Measurements from ENCODE around the gene UMPS.

Gene UMPS

GRCh38 chr3:124763206-124763605 lies 33.0 kb downstream of the UMPS start:
- DNase-seq (ENCODE audit: low spot score): no peak

GRCh38 chr3:124763644-124764358 lies 33.5 kb downstream of the UMPS start:
- no peak for DNase-seq (ENCODE audit: low spot score)
- no peak for FAIRE-seq

More at GRCh38 chr3:124763206-124763605, 33.0 kb downstream of the UMPS start:
- FAIRE-seq: no peak

- DNase-seq (ENCODE audit: low spot score): no peak
- no peak for FAIRE-seq
Observed at GRCh38 chr3:124764746-124765145, 34.5 kb downstream of the UMPS start.

GRCh38 chr3:124765197-124765840 lies 35.1 kb downstream of the UMPS start:
- FAIRE-seq: no peak
- DNase-seq (ENCODE audit: low spot score): no peak

GRCh38 chr3:124766113-124767095 lies 36.2 kb downstream of the UMPS start:
- DNase-seq (ENCODE audit: low spot score) (no peak), FAIRE-seq (no peak)

- no peak for FAIRE-seq
- DNase-seq (ENCODE audit: low spot score): no peak
Observed at GRCh38 chr3:124767264-124767663, 37.0 kb downstream of the UMPS start.

GRCh38 chr3:124767691-124768090 lies 37.4 kb downstream of the UMPS start:
- no peak for FAIRE-seq
- no peak for DNase-seq (ENCODE audit: low spot score)

GRCh38 chr3:124768812-124769211 lies 38.6 kb downstream of the UMPS start:
- FAIRE-seq (peak; percentile 13), DNase-seq (ENCODE audit: low spot score) (peak; percentile 72)

- DNase-seq (ENCODE audit: low spot score) (no peak), FAIRE-seq (no peak)
Observed at GRCh38 chr3:124769462-124769861, 39.2 kb downstream of the UMPS start.

- peak; percentile 52 for DNase-seq (ENCODE audit: low spot score)
- no peak for FAIRE-seq
Observed at GRCh38 chr3:124770336-124771082, 40.3 kb downstream of the UMPS start.

- no peak for FAIRE-seq
Observed at GRCh38 chr3:124771083-124771445, 40.8 kb downstream of the UMPS start.

GRCh38 chr3:124772081-124772831 lies 42.0 kb downstream of the UMPS start:
- peak; percentile 50 for FAIRE-seq
- no peak for DNase-seq (ENCODE audit: low spot score)

More at GRCh38 chr3:124771083-124771445, 40.8 kb downstream of the UMPS start:
- no peak for DNase-seq (ENCODE audit: low spot score)

- peak; percentile 92 for FAIRE-seq
- no peak for DNase-seq (ENCODE audit: low spot score)
Observed at GRCh38 chr3:124773351-124774326, 43.4 kb downstream of the UMPS start.

- no peak for FAIRE-seq
Observed at GRCh38 chr3:124774327-124774718, 44.1 kb downstream of the UMPS start.

GRCh38 chr3:124774841-124775402 lies 44.7 kb downstream of the UMPS start:
- FAIRE-seq (peak; percentile 66), DNase-seq (ENCODE audit: low spot score) (no peak)

More at GRCh38 chr3:124774327-124774718, 44.1 kb downstream of the UMPS start:
- DNase-seq (ENCODE audit: low spot score): peak; percentile 93

- FAIRE-seq (no peak), DNase-seq (ENCODE audit: low spot score) (no peak)
Observed at GRCh38 chr3:124775877-124776276, 45.6 kb downstream of the UMPS start.

GRCh38 chr3:124776856-124777255 lies 46.6 kb downstream of the UMPS start:
- no peak for FAIRE-seq
- DNase-seq (ENCODE audit: low spot score): no peak

GRCh38 chr3:124777762-124778470 lies 47.7 kb downstream of the UMPS start:
- no peak for DNase-seq (ENCODE audit: low spot score)
- no peak for FAIRE-seq
